Transverse colon (tissue), 4 donors: ENCODE results near the gene LHFPL6.

Experiments
- CTCF ChIP-seq, 5 experiments: fragments of 200-600 bp in 3 of 5; fragments of 450-650 bp in 2 of 5; sonication (generic) in 3 of 5; IDR thresholded peaks; 1 replicate in 2 of 5; 2 replicates in 3 of 5; pipeline ENCODE4 v1.5.1; 2016 to 2017; ENCODE audit warnings: antibody characterized with exemption in 5 of 5, inconsistent platforms in 3 of 5, mild to moderate bottlenecking in 2 of 5, moderate library complexity in 1 of 5
- POLR2A ChIP-seq: fragments of 450-650 bp; IDR thresholded peaks from one replicate; pipeline ENCODE4 v1.6.1; 2016; ENCODE audit warnings: antibody characterized with exemption, mild to moderate bottlenecking, moderate library complexity
- POLR2AphosphoS5 ChIP-seq, 3 donors: sonication (generic); formaldehyde crosslinking; IDR thresholded peaks; one replicate each; pipeline ENCODE4 v1.6.1; 2016; ENCODE audit warnings: antibody characterized with exemption in 3 of 3

- TF ChIP-seq POLR2AphosphoS5 (IDR thresholded peaks at IDR 0.05) (no peak), CTCF (IDR thresholded peaks at IDR 0.05) (no peak), POLR2A (no peak)
Measured at GRCh38 chr13:39379667-39380655, 223.0 kb downstream of the LHFPL6 start.
